Measurements from ENCODE around the gene KPTN.

DNA sequence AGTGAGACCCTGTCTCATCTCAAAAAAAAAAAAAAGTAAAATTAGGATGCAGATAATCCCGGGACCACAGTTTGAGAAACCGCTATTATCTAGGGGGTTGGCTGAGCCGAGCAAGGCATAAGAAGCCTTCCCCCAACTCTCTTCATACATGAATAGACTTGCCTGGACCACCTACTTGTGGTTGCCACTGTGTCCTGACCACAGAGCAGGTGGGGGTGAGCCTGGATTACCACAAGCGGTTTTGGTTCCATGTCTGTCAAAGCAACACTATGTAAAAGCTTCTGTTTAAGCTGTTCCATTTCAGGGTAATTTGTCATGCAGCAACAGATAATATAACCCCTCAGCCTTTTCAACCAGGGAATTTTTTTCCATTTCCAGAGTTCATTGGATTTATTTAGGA, 34.1 kb upstream of the KPTN start:
- TF ChIP-seq, protein P1, sequence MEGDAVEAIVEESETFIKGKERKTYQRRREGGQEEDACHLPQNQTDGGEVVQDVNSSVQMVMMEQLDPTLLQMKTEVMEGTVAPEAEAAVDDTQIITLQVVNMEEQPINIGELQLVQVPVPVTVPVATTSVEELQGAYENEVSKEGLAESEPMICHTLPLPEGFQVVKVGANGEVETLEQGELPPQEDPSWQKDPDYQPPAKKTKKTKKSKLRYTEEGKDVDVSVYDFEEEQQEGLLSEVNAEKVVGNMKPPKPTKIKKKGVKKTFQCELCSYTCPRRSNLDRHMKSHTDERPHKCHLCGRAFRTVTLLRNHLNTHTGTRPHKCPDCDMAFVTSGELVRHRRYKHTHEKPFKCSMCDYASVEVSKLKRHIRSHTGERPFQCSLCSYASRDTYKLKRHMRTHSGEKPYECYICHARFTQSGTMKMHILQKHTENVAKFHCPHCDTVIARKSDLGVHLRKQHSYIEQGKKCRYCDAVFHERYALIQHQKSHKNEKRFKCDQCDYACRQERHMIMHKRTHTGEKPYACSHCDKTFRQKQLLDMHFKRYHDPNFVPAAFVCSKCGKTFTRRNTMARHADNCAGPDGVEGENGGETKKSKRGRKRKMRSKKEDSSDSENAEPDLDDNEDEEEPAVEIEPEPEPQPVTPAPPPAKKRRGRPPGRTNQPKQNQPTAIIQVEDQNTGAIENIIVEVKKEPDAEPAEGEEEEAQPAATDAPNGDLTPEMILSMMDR (IDR thresholded peaks at IDR 0.05 in 8 of 11, conservative IDR thresholded peaks at IDR 0.05 in 3 of 11) = no peak
- TF ChIP-seq POLR2A (IDR thresholded peaks at IDR 0.05) (no peak), POLR2AphosphoS5 (IDR thresholded peaks at IDR 0.05) (peak in 1 of 3 donors; percentile 20)
